GM21381 (cell line): Measurements from ENCODE around the gene SLC25A51.
"Not testable (repeated sequence)": the region's sequence is repeated elsewhere in the genome, so short reads cannot be mapped to it uniquely, and the experiment has no call there.

Experiments used
- ATAC-seq: cut with Tn5 transposase; IDR thresholded peaks from one replicate; pipeline ENCODE4 v1.9.1; 2021; ENCODE audit warnings: mild to moderate bottlenecking, moderate library complexity; ENCODE audit not compliant: unreplicated experiment

The SLC25A51 gene

DNA sequence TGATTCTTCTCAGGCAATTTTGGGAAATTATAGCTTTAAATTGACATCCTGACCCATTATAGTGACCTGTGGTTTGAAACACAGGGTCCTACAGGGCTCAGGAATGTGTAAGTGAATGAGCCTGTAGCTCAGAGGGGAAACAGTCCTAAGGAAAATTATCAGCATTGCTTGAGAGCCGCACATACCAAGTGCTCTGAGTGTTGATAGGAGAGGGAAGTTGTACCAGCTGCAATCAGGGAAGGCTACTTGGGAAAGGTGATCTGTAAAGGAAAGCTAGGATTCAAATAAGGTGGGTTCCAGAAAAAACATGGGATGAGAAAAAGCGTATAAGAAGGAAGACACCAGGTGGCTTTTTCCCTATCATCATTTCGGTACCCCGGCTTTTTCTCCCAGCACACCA lies 4.4 kb upstream of the SLC25A51 start:
- no peak for ATAC-seq

DNA sequence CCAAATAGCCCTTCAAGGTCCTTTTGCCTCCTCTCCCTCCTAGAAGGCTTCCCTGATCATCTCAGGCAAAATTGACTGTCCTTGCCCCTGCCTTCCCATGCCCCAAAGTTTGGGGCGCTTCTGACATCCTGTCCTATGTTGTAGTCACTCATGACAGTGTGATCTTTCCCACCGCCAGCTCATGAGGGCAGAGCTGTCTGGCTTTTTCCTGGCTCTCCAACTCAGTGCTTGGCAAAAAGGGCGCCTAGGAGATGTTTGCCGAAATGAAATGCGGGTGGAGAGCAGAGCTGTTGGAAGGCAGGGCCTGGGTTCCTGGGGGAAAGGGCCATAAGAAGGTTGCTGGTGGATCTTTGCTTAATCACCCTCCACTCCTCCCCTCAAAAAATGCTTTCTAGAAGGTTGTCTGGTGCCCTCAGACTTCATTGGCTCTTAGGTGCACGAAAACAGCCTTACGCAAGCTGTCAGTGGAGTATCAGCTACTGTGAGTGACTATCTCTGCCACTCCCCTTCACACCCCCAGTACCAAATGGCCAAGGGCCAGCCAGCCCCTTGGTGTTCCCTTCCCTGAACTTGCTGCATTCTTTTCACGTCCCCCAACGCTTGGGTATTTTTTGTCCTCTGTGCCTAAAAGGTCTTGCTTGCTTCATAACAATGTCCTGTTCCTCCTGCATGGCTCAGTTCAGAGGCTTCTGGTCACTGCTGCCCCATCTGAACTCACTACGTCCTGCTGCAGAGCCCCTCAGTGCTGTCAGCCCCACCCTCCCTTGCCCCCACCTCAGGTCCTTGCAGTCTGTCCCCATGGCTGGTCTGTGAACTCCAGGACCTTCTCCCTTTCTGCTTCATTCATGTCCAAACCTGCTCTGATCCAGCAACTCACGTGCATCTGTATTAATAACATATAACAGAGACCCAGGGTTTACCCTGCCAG lies 2.6 kb upstream of the SLC25A51 start:
- no peak for ATAC-seq

DNA sequence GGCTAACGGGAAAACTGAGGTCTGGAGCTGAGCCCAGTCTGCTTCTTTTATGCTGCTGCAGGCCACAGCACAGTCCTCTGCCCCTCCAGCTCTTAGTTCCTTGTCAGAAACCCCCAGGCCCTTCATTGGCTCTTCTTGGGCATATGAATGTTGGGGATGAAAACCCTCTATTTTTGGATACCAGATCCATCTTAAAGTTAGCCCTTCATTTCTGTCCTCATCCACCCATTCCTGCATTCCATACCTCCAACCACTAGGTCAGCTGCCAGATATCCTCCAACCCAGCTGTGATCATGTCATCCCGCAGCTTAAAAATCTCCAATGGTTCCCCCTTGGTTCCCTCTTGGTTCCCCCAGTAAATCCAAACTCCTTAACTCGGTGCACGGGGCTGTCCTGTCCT lies 1.8 kb upstream of the SLC25A51 start:
- ATAC-seq: no peak

DNA sequence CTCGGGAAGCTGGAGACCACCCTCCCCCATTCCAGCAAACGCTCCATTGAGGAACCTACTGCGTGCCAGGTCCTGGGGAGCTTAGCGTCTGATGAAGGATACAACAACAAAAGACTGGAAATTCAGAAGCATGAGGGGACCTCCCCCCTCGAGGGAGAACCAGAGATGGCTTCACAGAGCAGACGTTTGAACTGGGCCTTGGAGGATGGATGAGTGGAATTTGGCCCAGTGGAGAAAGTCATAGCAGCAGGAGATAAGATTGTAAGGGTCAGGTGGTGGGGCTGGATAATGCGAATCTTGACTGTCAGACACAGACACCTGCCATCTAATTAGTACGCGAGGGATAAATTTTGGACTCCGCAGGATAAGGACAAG lies 1.2 kb upstream of the SLC25A51 start:
- ATAC-seq: no peak

DNA sequence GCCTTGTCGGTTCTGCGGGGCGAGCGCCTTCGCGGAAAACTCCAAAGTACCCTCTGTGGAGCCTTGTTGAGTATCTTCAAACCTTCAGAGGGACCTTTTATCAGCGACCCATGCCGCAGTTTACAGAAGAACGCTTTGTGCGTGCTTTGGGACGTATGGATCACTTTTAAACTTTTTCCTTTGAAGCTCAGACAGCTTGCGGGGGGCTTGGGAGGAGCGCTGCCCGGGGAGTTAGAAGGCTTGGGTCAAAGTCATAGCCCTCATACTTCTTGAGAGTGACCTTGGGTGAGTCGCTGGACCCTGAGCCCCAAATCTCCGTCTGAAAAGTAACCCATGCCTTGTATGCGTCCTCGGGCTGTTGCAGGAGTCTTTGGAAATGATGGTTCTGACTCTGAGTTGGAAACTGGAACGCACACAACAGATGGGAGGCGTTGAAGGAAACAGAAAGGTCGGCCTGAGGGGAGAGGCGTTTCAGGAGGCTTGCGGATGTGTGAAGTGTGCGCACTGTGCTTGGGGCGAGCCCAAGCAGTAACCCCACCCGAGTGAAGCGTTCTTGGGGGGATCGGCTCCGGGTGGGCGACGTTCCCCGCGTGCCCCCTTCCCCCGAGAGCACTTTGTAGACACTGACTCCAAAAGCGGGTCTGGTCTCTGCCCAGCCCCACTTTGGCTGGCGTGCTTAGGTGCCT lies 661 bp upstream of the SLC25A51 start:
- ATAC-seq: no peak

DNA sequence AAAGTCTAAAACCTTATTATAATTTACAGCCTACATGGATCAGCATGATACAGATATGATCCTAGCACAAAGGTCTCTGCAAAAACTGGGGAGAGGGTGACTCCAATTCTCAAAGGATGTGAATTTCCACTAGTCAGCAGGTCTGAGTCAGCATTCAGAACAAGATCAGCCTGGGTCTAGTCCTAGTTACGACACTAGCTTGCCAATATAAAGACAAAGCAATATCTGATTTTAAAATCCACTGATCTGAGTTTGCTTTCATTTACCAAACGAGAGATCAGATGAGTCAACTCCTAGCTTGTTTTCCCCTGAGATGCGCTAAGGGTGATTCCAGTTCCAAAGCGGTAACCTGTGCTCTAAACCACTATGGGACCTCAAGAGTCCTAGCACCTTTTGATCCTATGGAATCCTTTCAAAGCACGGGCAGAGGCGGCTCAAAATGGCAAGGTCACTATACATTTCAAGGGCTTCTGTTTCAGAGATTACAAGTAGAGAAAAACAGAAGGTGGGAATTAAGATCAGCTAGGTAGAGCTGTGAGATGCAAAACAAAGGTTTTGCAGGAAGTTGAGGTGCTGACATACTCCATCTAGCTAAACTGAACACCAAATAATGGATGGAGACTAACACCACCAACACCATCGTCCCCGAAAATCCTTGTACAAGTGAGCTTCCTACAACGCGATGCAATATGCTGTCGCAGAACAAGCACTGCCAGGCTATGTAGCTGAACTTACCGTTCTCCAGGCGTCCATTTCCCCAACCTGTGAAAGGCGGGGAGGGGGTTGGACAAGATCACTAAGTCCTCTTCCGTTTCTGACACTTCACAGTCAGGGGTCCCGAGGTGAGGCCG lies 906 bp downstream of the SLC25A51 start:
- no peak for ATAC-seq

DNA sequence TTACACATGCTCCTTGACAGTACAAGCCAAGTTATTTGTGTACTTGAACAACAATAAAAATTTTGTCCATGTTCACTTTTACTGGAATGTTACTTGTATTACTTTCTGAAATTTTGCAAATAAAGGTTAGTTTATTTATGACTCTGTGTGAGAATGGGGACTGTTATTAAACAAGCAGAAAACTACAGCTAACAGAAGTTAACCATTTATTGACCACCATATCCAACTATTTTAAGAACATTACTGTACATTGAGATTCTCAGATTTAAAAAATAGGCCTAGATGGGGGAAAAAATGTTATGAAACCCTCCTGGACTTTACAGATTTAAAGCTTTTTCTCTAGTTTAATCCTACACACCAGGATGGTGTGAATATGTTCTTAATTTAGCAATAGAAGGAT lies 1.8 kb downstream of the SLC25A51 start:
- ATAC-seq: no peak

DNA sequence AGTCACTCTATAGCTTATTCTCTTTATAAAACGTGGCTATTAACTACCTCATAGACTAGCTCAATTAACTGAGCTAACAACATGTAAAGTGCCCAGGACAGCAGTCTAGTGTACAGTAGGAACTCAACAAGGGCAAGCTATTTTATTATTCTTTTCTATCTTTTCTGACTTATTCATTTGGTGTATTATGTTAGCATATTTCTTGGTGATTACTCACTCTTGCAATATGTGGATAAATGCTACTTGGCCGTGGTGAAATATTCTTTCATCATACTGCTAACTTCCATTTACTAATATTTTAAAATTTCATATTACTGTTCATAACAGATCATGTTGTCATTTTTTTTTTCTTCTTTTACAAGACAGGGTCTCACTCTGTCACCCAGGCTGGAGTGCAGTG lies 4.9 kb downstream of the SLC25A51 start:
- ATAC-seq: no peak

DNA sequence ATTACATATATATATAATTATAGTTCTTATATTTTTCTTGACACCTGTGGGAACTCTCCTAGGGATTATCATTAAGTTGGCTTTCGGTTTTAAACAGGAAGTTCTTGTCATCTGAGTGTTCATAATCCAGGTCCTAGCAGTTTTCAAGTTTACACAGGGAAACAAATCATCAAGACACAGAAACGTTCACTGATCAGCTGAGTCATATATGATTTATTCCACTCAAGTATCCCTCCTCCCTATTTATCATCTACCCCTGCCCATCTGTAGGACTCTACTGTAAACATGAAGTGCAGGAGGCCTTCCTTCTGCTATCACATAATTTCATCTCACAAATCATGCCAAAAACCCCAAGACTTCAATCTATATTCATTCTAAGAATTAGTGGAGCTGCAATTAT lies 6.3 kb downstream of the SLC25A51 start:
- ATAC-seq: no peak

DNA sequence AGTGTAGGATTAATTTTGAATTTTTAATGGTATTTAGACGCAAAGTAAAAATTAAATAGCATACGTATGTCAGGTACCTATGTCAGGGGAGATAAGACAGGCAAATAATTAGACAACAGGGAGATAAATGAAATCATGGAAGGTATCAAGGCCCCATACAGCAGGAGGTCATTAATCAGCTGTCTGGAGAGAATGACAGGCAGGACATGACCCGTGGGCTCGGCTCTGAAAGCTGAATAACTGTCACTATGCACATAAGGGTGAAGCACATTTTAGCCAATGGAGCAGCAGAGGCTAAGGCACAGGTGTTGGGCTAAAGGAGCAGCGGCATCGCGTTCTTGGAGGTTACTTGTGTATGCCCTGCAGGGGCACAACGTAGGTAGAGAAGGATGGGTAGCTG lies 11.9 kb downstream of the SLC25A51 start:
- no peak for ATAC-seq

DNA sequence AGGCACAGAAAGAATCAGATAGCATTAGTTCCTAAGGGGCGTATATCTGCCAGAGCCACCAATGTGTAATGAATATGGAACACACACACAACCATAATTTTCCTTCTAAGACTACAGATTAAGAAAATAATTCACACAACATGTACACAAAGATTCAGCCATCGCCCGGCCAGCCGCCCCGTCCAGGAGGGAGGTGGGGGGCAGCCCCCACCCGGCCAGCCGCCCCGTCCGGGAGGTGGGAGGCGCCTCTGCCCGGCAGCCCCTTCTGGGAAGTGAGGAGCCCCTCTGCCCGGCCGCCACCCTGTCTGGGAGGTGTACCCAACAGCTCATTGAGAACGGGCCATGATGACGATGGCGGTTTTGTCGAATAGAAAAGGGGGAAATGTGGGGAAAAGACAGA lies 12.9 kb downstream of the SLC25A51 start:
- not testable (repeated sequence) for ATAC-seq

DNA sequence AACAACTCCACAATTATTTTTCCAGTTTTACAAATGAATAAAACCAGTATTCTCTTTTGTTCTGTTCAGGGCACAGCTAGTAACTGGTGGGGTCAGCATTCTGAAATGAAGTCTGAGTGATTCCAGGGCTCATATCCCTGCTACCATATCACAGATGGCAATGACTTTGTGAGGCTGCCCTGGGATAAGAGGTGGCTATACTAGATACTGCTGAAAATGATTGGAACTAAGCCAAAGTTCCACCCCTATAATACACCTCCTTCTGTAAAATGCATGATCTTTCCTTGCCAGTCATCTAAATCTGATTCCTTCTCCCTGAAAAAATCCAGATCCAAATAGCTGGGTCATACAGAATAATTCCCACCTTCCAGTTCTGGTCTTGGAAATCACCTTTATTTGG lies 14.4 kb downstream of the SLC25A51 start:
- no peak for ATAC-seq

DNA sequence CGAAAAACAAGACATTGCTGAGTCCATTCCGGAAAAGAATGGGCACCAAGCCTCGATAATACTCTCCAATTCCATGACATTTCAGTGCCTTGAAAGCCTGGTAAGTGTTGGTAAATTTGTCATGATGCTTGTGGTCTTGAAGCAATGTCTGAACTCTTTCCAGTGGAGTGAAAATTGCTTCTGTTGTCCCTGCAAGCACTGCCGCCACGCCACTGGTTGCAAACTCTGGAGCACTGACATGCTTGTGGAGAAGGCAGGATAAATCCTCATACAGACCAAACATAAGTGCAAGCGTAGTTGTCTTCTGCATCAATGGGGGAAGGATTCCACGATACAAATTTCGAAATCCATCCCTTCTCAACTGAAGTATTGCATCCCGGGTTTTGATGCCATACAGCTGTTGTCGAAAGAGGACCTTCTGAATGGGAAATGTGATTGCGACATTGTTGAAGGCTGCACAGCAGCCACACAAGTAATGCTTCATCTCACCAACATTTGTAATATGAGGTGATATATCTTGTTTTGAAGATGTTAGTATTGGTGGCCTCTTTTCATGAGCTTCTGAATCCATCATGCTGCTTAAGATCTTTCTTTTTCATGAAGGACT lies 15.8 kb downstream of the SLC25A51 start:
- not testable (repeated sequence) for ATAC-seq

DNA sequence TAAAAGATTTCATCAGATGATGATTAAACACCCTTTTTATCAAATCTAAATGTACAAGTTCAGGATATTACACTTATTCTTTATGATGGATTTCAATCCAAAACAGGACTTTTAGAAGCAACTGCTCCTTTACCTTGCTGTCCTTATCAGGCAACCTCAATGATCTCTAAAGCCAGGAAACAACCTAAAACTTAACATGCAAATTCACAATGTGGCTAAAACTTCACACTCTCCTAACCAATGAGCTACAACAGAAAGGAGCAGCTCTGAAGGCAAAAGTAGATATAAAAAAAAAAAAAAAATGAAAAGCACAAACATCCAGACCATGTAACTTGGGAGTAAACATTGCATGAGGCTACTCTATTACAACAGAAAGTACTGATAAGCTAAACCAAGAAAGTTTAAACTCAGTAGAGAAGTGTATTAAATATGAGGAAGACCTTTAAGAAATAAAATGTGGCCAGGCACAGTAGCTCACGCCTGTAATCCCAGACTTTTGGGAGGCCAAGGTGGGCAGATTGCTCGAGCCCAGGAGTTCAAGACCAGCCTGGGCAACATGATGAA lies 22.9 kb downstream of the SLC25A51 start:
- no peak for ATAC-seq

DNA sequence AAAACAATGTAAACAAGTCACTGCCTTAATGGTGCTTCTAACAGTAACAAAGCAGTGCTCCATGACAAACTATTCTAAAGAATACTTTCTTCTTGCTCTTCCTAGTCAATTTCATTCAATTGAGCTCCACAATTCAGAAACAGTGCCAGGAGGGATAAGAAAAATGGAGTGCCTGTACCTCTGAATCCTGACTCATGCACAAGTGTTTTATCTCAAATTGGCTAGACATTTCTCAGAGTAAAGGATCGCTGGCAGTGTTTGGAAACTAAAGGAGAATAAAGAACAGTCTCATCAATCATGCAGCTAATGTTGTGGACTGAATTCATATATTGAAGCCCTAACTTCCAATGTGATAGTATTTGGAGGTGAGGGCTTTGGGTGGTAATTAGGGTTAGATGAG lies 27.6 kb downstream of the SLC25A51 start:
- no peak for ATAC-seq

DNA sequence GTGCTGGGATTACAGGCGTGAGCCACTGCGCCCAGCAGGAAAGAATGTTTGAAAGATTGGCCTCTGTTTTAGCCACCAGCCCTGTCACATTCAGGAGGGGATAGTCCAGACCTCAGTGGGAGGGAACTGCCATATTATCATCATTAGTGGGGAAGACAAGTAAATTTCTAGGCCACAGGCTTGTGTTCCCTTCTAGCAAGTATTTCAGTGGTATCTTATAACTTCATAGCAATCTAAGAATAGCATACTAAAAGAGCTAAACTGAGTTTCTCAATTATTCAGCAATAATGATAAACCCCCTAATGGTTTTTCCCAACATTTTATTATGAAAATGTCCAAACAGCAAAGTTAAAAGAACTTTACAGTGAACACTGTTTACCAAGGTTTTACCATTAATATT lies 30.0 kb downstream of the SLC25A51 start:
- ATAC-seq: no peak

DNA sequence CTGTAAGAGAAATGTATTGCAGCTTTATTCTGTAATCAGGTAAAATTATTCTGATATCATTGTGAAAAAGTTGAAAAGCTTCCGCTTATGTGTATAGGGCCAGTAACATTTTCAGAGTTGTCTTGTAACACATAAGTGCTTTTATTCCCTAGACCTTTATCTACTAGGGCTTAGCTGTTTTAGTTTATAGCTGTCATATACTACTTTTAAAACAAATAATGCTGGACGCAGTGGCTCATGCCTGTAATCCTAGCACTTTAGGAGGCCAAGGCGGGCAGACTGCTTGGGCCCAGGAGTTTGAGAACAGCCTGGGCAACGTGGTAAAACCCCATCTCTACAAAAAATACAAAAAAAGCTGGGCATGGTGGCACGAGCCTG lies 33.1 kb downstream of the SLC25A51 start:
- no peak for ATAC-seq

DNA sequence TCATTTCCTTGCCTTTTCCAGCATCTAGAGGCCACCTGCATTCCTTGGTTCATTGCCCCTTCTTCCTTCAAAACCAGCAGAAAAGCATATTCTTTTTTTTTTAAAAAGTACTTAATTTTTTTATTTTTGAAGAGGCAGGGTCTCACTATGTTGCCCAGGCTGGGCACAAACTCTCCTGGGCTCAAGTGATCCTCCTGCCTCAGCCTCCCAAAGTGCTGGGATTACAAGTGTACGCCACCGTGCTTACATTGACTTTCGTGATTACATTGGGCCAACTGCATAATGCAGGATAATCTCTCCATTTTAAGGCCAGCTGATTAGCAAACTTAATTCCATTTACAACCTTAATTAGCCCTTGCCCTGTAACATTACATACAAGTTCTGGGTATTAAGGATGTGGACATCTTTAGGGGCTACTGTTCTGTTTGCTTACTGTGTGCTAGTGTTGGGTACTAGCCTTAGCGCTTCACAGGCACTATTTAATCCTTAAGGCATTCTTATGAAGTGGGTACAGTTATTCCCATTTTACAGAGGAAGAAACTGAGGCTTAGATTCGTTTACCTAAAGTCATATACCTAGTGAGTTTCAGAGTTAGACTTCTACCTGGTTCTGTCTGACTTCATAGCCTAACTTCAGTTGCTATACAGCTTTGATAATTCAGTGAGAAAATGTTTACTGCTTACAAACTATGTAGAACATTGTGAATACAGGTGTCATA lies 33.7 kb downstream of the SLC25A51 start:
- no peak for ATAC-seq

DNA sequence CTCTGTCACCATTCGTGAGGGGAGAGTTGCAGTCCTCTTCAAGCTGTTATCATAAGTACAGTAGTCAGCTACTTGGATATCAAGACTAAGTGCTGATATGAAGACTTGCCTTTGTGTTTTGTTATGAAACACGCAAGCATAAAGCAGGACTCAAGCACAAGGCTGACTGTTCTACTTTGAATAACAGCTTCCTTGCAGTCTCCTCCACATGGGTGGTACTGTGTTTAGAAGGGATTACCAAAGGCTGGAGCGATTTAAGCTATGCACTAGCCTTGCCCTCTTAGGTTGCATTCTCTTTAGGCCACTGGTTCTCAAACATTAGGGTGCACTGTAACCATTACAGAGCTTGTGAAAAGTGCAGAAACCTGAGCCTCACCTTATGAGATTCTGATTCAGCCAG lies 41.4 kb downstream of the SLC25A51 start:
- no peak for ATAC-seq

DNA sequence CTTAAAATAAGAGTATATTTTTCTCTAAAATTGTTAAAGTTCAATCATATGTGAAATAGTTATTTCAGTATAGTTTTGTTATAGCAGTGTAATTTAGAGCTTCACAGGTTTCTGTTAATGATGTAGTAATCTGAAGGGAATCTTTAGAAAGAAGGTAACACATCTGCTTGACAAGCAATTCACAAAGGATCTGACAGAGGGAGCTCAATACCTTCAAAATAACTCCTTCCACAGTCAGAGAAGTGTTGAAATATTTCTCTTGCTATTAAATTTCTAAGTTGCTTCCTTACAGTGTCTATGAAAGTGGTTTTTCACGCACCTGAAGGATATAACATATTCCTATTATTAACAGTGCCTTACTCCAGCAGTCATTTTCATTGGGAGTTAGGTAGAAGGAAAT lies 44.9 kb downstream of the SLC25A51 start:
- ATAC-seq: no peak
